SU-DHL-6 (cell line): ENCODE data around the gene SLC6A8.

Experiments
- H2AFZ ChIP-seq: fragments of 200-600 bp; sonication (generic); 2 replicates; pipeline ENCODE4 v1.6.1; 2014; ENCODE audit warnings: low read depth, mild to moderate bottlenecking, moderate library complexity, mixed read lengths, antibody characterized with exemption, low read length; ENCODE audit not compliant: severe bottlenecking
- H3F3A ChIP-seq: fragments of 200-600 bp; shearing (Covaris generic); 2 replicates; pipeline ENCODE4 v1.6.0; 2016; ENCODE audit warnings: antibody characterized with exemption, mild to moderate bottlenecking; ENCODE audit not compliant: insufficient read depth
- H3K27ac ChIP-seq: fragments of 200-600 bp; sonication (generic); 2 replicates; pipeline ENCODE4 v1.5.1; 2016; ENCODE audit warnings: low read depth, mild to moderate bottlenecking, low read length, moderate library complexity, mixed read lengths
- H3K27me3 ChIP-seq: fragments of 200-600 bp; sonication (generic), shearing (Covaris generic); 2 replicates; pipeline ENCODE4 v1.6.0; 2014; ENCODE audit warnings: mild to moderate bottlenecking, low read length
- H3K36me3 ChIP-seq: fragments of 200-600 bp; sonication (generic); 2 replicates; pipeline ENCODE4 v1.6.1; 2014; ENCODE audit warnings: mild to moderate bottlenecking, low read length, mixed read lengths
- H3K4me2 ChIP-seq: fragments of 300-600, 200-600 bp; shearing (Covaris generic), sonication (generic); 2 replicates; pipeline ENCODE4 v1.6.0; 2014; ENCODE audit warnings: low read length, low read depth, mild to moderate bottlenecking; ENCODE audit not compliant: poor library complexity, severe bottlenecking
- H3K4me3 ChIP-seq: fragments of 200-600 bp; sonication (generic); 2 replicates; pipeline ENCODE4 v1.5.1; 2014; ENCODE audit warnings: antibody characterized with exemption, low read length, mild to moderate bottlenecking, mixed read lengths; ENCODE audit not compliant: insufficient read depth, poor library complexity, severe bottlenecking
- H3K79me2 ChIP-seq: fragments of 200-600 bp; sonication (generic); 2 replicates; pipeline ENCODE4 v1.6.1; 2014; ENCODE audit warnings: mild to moderate bottlenecking, low read length, moderate library complexity; ENCODE audit not compliant: insufficient read depth
- H3K9ac ChIP-seq: fragments of 200-600 bp; sonication (generic); 2 replicates; pipeline ENCODE4 v1.7.0; 2014; ENCODE audit warnings: mild to moderate bottlenecking, low read length
- H3K9me2 ChIP-seq: fragments of 200-600 bp; sonication (generic); replicated peaks from 2 replicates; pipeline ENCODE4 v1.6.1; 2014; ENCODE audit warnings: low read length; ENCODE audit not compliant: insufficient read depth
- H3K9me3 ChIP-seq: fragments of 200-600 bp; sonication (generic); 2 replicates; pipeline ENCODE4 v1.6.1; 2014; ENCODE audit warnings: low read length, mixed read lengths; ENCODE audit not compliant: insufficient read depth
- H4K20me1 ChIP-seq: fragments of 200-600 bp; sonication (generic); 2 replicates; pipeline ENCODE4 v1.6.1; 2014; ENCODE audit warnings: low read depth, mild to moderate bottlenecking, antibody characterized with exemption, low read length, moderate library complexity, mixed read lengths
- EZH2phosphoT487 ChIP-seq: fragments of 200-600 bp; sonication (generic), shearing (Covaris generic); conservative IDR thresholded peaks from 2 replicates; pipeline ENCODE4 v1.6.1; 2018; ENCODE audit warnings: mild to moderate bottlenecking, antibody characterized with exemption, low read length, moderate library complexity, mixed read lengths
- TF ChIP-seq, protein P1 (sequence below): fragments of 200-600 bp; sonication (generic); IDR thresholded peaks from one replicate; pipeline ENCODE4 v1.5.1; 2017; ENCODE audit warnings: antibody characterized with exemption, mild to moderate bottlenecking, low read length, moderate library complexity; ENCODE audit not compliant: insufficient read depth, poor library complexity, severe bottlenecking

The SLC6A8 gene

DNA sequence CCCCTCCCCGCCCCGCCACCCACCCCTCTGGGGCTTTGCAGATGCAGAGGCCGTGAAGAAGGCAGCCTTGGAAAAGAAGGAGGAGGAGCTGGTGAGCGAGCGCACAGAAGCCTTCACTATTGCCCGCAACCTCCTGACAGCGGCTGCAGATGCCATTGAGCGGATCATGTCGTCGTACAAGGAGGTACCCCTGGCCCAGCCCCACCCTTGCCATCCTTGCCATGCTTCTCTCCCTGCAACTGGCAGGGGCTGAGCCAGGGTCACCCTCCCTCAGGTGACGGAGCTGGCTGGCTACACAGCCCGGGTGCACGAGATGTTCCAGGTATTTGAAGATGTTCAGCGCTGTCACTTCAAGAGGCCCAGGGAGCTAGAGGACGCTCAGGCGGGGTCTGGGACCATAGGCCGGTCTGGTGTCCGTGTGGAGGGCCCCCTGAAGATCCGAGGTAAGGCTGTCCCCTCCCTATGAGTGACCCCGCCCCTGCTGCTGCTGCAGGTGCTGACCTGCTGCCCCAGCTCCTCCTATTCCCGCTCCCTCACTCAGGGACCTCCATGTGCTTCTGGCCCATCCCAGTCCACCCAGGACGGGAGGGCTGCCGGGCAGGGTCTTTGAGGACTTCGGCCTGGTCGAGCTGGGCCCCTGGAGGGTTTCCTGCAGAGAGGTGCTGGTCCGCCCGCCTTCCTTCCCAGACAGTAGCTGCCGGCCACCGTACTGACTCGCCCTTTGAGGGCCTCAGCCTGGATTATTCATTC, 48.5 kb downstream of the SLC6A8 start:
- H3K4me2 ChIP-seq: no peak overlapping the region
- H3F3A ChIP-seq: no peaks in the 10 kb centered on the region
- H3K4me3 ChIP-seq: no peak overlapping the region
- no peaks in the 10 kb centered on the region for H3K36me3 ChIP-seq
- H3K9me2 ChIP-seq: no peaks in the 10 kb centered on the region
- H3K27ac ChIP-seq: no peak overlapping the region
- TF ChIP-seq, protein P1, sequence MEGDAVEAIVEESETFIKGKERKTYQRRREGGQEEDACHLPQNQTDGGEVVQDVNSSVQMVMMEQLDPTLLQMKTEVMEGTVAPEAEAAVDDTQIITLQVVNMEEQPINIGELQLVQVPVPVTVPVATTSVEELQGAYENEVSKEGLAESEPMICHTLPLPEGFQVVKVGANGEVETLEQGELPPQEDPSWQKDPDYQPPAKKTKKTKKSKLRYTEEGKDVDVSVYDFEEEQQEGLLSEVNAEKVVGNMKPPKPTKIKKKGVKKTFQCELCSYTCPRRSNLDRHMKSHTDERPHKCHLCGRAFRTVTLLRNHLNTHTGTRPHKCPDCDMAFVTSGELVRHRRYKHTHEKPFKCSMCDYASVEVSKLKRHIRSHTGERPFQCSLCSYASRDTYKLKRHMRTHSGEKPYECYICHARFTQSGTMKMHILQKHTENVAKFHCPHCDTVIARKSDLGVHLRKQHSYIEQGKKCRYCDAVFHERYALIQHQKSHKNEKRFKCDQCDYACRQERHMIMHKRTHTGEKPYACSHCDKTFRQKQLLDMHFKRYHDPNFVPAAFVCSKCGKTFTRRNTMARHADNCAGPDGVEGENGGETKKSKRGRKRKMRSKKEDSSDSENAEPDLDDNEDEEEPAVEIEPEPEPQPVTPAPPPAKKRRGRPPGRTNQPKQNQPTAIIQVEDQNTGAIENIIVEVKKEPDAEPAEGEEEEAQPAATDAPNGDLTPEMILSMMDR: no peak
- no peak for TF ChIP-seq EZH2phosphoT487
- H4K20me1 ChIP-seq: no peaks in the 10 kb centered on the region
- no peak overlapping the region for H2AFZ ChIP-seq
- H3K79me2 ChIP-seq: no peaks in the 10 kb centered on the region
- H3K27me3 ChIP-seq: no peaks in the 10 kb centered on the region
- H3K9me3 ChIP-seq: no peaks in the 10 kb centered on the region
- no peak overlapping the region for H3K9ac ChIP-seq

DNA sequence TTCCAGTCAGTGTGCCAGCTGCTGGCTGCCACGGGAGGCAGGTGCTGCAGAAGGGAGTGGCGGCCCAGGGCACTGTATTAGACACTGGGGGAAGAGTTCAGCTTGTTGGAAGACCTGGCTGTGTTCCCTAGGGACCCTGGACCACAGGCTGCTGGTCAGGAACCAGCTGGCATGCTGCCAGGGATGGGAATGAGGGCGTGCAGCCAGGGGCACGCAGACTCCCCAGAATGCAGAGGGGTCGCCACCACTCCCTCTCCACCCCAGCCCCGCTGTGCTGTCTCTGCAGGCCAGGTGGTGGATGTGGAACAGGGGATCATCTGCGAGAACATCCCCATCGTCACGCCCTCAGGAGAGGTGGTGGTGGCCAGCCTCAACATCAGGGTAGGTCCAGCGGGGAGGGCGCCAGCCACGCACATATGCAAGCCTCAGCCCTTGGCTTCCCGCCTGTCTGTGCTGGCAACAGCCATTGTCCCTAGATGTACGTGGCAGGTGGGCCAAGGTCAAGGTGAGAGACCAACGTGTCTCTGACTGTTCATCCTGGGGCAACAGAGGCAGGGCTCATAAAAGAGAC, 49.2 kb downstream of the SLC6A8 start:
- Histone ChIP-seq H3K9me3 (no peaks in the 10 kb centered on the region), H3F3A (no peaks in the 10 kb centered on the region), H3K4me3 (no peak overlapping the region), H3K36me3 (no peaks in the 10 kb centered on the region), H3K27ac (no peak overlapping the region), H3K9ac (no peak overlapping the region), H3K79me2 (no peaks in the 10 kb centered on the region), H4K20me1 (no peaks in the 10 kb centered on the region), H3K9me2 (no peaks in the 10 kb centered on the region), H2AFZ (no peak overlapping the region), H3K27me3 (no peaks in the 10 kb centered on the region), H3K4me2 (no peak overlapping the region)
- TF ChIP-seq, protein P1: no peak
- TF ChIP-seq EZH2phosphoT487: no peak

DNA sequence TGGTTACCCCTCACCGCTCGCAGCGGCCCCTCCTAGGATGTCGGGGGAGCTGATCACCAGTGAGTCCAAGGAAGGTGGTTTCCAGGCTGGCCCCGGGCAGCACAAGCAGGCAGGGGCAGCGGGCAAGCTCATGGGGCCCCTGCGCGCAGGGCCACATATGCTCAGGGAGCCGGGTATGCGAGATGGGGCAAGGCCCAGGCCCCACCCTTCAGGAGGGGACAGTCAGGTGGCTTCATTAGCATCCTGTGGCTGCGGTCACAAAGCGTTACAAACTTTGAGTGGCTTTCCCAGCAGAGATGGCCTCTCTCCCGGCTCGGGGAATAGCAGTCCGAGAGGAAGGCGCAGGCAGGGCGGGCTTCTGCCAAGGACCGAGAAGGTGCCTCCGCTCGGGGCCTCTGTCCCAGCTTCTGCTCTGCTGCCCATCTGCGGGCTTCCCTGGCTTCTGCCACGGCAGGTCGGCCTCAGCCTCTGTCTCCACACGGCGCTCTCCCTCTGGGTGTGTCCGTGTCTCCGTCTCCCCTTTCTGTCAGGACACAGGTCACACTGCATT, 50.4 kb downstream of the SLC6A8 start:
- no peaks in the 10 kb centered on the region for H4K20me1 ChIP-seq
- no peak for TF ChIP-seq EZH2phosphoT487
- TF ChIP-seq, protein P1: no peak

More for the DNA sequence above, 50.4 kb downstream of the SLC6A8 start:
- no peak overlapping the region for H3K27ac ChIP-seq
- H3K9ac ChIP-seq: no peak overlapping the region
- H3K4me2 ChIP-seq: no peak overlapping the region
- H3K9me2 ChIP-seq: no peaks in the 10 kb centered on the region
- H3K36me3 ChIP-seq: no peaks in the 10 kb centered on the region
- no peaks in the 10 kb centered on the region for H3K79me2 ChIP-seq
- H3K27me3 ChIP-seq: no peaks in the 10 kb centered on the region
- no peak overlapping the region for H3K4me3 ChIP-seq
- H3F3A ChIP-seq: no peaks in the 10 kb centered on the region
- H3K9me3 ChIP-seq: no peaks in the 10 kb centered on the region
- H2AFZ ChIP-seq: no peak overlapping the region
